RWPE1 (cell line): ENCODE results near the gene SUGCT.

ENCODE experiments used
- CTCF ChIA-PET: fragments of 350-600 bp; sonication (Branson Sonifier 250); formaldehyde crosslinking; extraction: SDS; loops from one replicate; lab custom pipeline; 2021; lab: Yijun Ruan, JAX
- POLR2A ChIA-PET: fragments of 400-600 bp; formaldehyde crosslinking; extraction: SDS; loops from one replicate; lab custom pipeline; 2020; ENCODE audit warnings: antibody characterized with exemption; ENCODE audit not compliant: low non-redundant PET; lab: Yijun Ruan, JAX
- DNase-seq: peaks from one replicate; pipeline ENCODE4 v3.0.0; 2012; ENCODE audit warnings: low spot score
- H3K27ac ChIP-seq: fragments of 450-650 bp; 2 replicates; pipeline ENCODE4 v1.5.1; 2017
- TF ChIP-seq, protein P1 (sequence below): fragments of 450-650 bp; conservative IDR thresholded peaks from 2 replicates; pipeline ENCODE4 v1.5.1; 2017; ENCODE audit warnings: low read depth, mild to moderate bottlenecking

The SUGCT gene

DNA sequence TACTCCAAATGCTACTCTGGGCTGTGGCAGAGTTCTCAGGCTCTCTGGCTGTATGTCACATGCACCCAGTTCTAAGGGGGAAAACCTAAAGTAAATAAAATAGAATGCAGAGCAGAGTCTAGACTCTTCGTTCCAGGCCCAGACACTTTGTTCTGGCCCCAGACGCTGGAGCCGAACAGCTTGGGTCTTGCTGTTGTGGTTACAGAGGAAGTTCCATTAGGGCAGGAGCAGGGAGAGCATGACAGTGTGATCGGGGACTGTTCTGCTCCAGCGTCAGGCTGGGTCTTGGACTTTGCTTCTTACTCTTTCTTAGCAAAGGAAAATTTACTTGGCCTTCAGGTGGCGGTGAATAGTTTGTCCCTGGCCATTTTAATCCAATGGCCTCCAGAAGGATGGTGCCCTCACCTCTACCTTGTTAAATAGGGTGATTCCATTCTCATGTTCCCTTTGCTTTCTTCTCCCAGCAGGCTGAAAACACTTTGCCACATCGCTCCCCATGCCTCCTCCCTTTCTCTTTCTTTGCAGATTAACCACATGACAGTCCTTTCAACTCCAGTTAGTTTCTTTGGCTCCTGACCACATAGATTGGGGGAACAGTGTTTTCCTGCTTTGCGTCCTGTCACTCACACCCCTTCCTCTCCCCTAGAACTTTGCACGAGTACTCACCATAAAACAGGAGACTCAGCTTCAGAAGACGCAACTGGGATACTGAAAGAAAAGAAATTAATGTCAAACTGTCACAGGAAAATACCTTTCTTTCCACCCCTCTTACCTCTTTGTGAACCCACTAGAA is 730.8 kb downstream of the SUGCT start:
- ChIA-PET POLR2A (no interaction called here), CTCF (no interaction called here)
- DNase-seq: no peak

DNA sequence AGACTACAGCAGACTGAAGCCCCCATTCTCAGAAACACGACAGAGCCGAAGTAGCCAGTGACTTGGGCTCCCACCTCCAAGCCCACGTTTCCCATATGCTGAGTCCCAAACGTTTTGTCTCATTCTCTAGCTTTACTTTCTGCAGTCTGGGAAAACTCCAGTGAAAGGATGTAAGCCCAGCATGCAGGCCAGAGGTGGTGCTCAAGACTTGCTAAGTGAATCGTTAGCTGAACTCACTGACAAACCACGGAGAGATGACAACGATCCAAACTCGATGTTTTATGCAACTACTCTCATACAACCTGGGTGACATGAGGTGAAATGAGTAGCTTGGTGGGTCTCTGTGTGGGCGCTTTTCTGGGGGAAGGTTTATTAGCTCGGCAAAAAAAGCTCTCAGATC is 731.8 kb downstream of the SUGCT start:
- ChIA-PET CTCF (interaction anchor here (1.1 kb wide), 1 partner anchor 179 kb away, joined by 3 read pairs; no protein-coding TSS in a partner anchor), POLR2A (no interaction called here)
- DNase-seq: no peak
- TF ChIP-seq, protein P1, sequence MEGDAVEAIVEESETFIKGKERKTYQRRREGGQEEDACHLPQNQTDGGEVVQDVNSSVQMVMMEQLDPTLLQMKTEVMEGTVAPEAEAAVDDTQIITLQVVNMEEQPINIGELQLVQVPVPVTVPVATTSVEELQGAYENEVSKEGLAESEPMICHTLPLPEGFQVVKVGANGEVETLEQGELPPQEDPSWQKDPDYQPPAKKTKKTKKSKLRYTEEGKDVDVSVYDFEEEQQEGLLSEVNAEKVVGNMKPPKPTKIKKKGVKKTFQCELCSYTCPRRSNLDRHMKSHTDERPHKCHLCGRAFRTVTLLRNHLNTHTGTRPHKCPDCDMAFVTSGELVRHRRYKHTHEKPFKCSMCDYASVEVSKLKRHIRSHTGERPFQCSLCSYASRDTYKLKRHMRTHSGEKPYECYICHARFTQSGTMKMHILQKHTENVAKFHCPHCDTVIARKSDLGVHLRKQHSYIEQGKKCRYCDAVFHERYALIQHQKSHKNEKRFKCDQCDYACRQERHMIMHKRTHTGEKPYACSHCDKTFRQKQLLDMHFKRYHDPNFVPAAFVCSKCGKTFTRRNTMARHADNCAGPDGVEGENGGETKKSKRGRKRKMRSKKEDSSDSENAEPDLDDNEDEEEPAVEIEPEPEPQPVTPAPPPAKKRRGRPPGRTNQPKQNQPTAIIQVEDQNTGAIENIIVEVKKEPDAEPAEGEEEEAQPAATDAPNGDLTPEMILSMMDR: no peak
- no peak overlapping the region for H3K27ac ChIP-seq

More for the DNA sequence above, 730.8 kb downstream of the SUGCT start:
- no peak overlapping the region for H3K27ac ChIP-seq
- TF ChIP-seq, protein P1: no peak

DNA sequence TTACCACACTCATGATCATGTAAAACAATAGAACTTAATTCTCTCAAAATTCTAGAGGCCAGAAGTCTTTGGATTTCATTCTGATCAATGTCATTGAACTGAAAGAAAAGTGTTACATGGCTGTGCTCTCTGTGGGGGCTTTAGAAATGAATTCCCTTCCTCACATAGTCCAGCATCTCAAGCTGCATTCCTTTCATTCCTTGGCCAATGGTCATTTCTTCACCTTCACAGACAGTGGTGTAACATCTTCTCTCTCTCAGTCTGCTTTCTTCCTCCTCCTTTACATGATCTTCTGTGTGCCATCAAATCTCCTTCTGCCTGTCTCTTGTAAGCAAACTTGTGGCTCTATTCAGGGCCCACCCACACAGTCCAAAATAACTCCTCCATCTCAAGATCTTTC is 735.3 kb downstream of the SUGCT start:
- no peak overlapping the region for H3K27ac ChIP-seq
- TF ChIP-seq, protein P1: no peak
- no peak for DNase-seq
- ChIA-PET POLR2A (no interaction called here), CTCF (no interaction called here)

DNA sequence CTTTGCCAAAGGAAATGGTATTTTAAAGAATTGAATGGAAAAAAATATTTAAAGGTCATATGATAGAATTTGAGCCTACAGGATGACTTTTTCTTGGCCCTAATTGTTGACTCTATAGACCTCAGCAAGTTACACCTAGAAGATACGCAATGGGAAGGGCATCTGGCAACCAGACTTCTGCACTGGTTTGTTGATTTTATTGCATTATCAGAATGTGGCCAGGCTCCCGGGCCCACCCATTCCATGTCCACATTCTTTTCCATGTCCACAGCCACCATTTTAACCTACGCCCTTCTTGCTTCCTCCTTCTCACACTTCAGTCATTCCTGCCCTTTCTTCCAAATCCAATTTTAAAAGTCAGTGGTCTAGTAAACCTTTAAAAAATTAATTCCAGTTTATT is 738.4 kb downstream of the SUGCT start:
- no peak for DNase-seq
- ChIA-PET POLR2A (no interaction called here), CTCF (interaction anchor here (0.7 kb wide), 1 partner anchor 129 kb away, joined by 4 read pairs; no protein-coding TSS in a partner anchor)
- TF ChIP-seq, protein P1: no peak
- H3K27ac ChIP-seq: no peak overlapping the region

DNA sequence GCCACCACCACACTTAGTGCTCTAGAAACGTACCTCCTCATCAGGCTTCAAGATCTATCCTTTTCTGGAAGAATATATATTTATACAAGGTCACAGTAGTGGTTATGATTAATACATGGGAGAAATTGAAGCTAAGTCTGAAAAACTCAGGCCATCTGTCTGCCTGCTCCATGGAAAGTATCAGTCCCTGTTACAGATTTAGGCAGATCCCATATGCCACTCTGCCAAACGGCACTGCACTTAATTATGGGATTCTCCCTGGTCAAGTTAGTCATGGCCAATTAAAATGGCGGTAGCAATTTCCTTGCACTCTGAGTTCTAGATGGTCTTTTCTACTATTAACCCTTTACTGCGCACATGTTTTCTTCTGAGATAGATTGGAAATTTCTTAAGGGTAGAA is 740.0 kb downstream of the SUGCT start:
- H3K27ac ChIP-seq: no peak overlapping the region
- DNase-seq: no peak
- ChIA-PET CTCF (interaction anchor here (1.1 kb wide), 1 partner anchor 636 kb away, joined by 3 read pairs; no protein-coding TSS in a partner anchor), POLR2A (no interaction called here)
- TF ChIP-seq, protein P1: no peak

DNA sequence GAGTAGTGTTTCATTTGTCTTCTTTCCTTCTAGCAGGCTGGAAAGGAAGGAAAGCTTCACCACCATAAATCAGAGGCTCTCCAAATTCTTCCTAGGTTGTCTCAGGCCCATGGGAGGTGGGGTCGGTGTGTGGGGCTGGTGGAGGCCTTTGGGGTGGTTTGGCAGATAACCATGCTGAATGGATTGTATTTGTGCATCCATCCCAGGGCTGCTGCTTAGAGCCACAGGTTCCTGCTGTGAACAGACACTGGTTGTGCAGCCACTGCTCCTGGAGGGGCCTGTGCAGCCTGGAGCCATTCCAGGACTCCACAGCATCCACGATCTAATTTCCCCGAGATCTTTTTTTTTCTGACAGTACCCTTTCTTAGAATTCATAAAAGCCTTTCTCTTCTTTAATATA is 741.8 kb downstream of the SUGCT start:
- no peak overlapping the region for H3K27ac ChIP-seq
- TF ChIP-seq, protein P1: no peak
- ChIA-PET POLR2A (no interaction called here), CTCF (no interaction called here)
- DNase-seq: no peak
